GM12875 (cell line): ENCODE results near the gene PTPRG.

ENCODE experiments used
- H3K4me3 ChIP-seq: one replicate; pipeline ENCODE4 v1.5.1; 2011; ENCODE audit warnings: low read depth, low read length, control low read depth
- CTCF ChIP-seq: IDR thresholded peaks from 2 replicates; pipeline ENCODE4 v1.5.1; 2011; ENCODE audit warnings: low read depth, mild to moderate bottlenecking, control low read depth, inconsistent platforms, low read length, moderate library complexity, borderline replicate concordance; ENCODE audit not compliant: insufficient read depth

The PTPRG gene

GRCh38 chr3:62201438-62202035 lies 640.2 kb downstream of the PTPRG start:
- TF ChIP-seq CTCF = peak; percentile 46; the same call in 1 of the 2 replicates

GRCh38 chr3:62203152-62203551 lies 641.8 kb downstream of the PTPRG start:
- no peak for TF ChIP-seq CTCF
- H3K4me3 ChIP-seq = no peak overlapping the region

More at GRCh38 chr3:62201438-62202035, 640.2 kb downstream of the PTPRG start:
- H3K4me3 ChIP-seq = no peak overlapping the region

GRCh38 chr3:62203561-62203960 lies 642.2 kb downstream of the PTPRG start:
- no peak overlapping the region for H3K4me3 ChIP-seq
- no peak for TF ChIP-seq CTCF

- H3K4me3 ChIP-seq = no peak overlapping the region
- no peak for TF ChIP-seq CTCF
Observed at GRCh38 chr3:62207197-62207596, 645.8 kb downstream of the PTPRG start.

GRCh38 chr3:62208385-62208784 lies 647.0 kb downstream of the PTPRG start:
- H3K4me3 ChIP-seq = no peak overlapping the region
- TF ChIP-seq CTCF = no peak

- no peak for TF ChIP-seq CTCF
- no peak overlapping the region for H3K4me3 ChIP-seq
Observed at GRCh38 chr3:62209101-62209500, 647.7 kb downstream of the PTPRG start.

GRCh38 chr3:62210011-62210410 lies 648.6 kb downstream of the PTPRG start:
- H3K4me3 ChIP-seq = no peak overlapping the region
- TF ChIP-seq CTCF = no peak
